AG09309 (cell line): ENCODE results near the gene KIF5A.
"Not testable (repeated sequence)": the region's sequence is repeated elsewhere in the genome, so short reads cannot be mapped to it uniquely, and the experiment has no call there.

Experiments
- DNase-seq: peaks from one replicate; pipeline ENCODE4 v3.0.0-alpha.2; 2010; ENCODE audit warnings: low read depth
- H3K4me3 ChIP-seq: 2 replicates; pipeline ENCODE4 v1.5.1; 2011; ENCODE audit warnings: mild to moderate bottlenecking, low read depth, low read length, moderate library complexity; ENCODE audit not compliant: control insufficient read depth
- CTCF ChIP-seq: IDR thresholded peaks from 2 replicates; pipeline ENCODE4 v1.5.1; 2011; ENCODE audit warnings: mild to moderate bottlenecking, low read depth, low read length, inconsistent platforms; ENCODE audit not compliant: insufficient read depth, control insufficient read depth; ENCODE audit errors: missing control alignments

Gene KIF5A

GRCh38 chr12:57549909-57550640 lies at the start of gene KIF5A:
Gene KIF5A (plus strand): TSS chr12:57550044. CDS start chr12:57550272, 228 bp downstream.
- DNase-seq = no peak
- H3K4me3 ChIP-seq = peak within 1 kb of the TSS; percentile 59
- no peak for TF ChIP-seq CTCF

GRCh38 chr12:57500213-57500612 lies 49.6 kb upstream of the KIF5A start:
- H3K4me3 ChIP-seq = no peak overlapping the region
- DNase-seq = no peak
- TF ChIP-seq CTCF = no peak

GRCh38 chr12:57502311-57502969 lies 47.4 kb upstream of the KIF5A start:
- not testable (repeated sequence) for H3K4me3 ChIP-seq, DNase-seq

- not testable (repeated sequence) for H3K4me3 ChIP-seq, DNase-seq
These were observed 43.3 kb upstream of the KIF5A start for GRCh38 chr12:57506541-57506940.

- H3K4me3 ChIP-seq, DNase-seq: not testable (repeated sequence)
These were observed 42.0 kb upstream of the KIF5A start for GRCh38 chr12:57507796-57508195.

GRCh38 chr12:57511161-57511560 lies 38.7 kb upstream of the KIF5A start:
- no peak for DNase-seq
- H3K4me3 ChIP-seq = no peak overlapping the region
- TF ChIP-seq CTCF = no peak

GRCh38 chr12:57511588-57512325 lies 38.1 kb upstream of the KIF5A start:
- DNase-seq = no peak
- no peak for TF ChIP-seq CTCF
- no peak overlapping the region for H3K4me3 ChIP-seq

GRCh38 chr12:57512665-57513064 lies 37.2 kb upstream of the KIF5A start:
- no peak for TF ChIP-seq CTCF
- H3K4me3 ChIP-seq = no peak overlapping the region
- no peak for DNase-seq
